Breast epithelium (tissue), 4 donors: Measurements from ENCODE around the gene SPHK2. TPM values are rescaled to one million over a fixed set of nuclear protein-coding genes. Genes with fewer than 3 reads are reported as not detected.

Source experiments
- DNase-seq, 2 donors: peaks; one replicate each; pipeline ENCODE4 v3.0.0-alpha.2; 2019; ENCODE audit warnings: low spot score in 2 of 2
- H3K27ac ChIP-seq, 2 donors: fragments of 200-600 bp; sonication (generic) in 1 of 2; one replicate each; pipeline ENCODE4 v1.5.1; 2016 to 2019; ENCODE audit warnings: mild to moderate bottlenecking in 1 of 2
- H3K27me3 ChIP-seq, 2 donors: fragments of 200-600 bp; sonication (generic) in 1 of 2; one replicate each; pipeline versions ENCODE4 v1.5.1 to v1.6.0; 2017 to 2019; ENCODE audit warnings: control low read depth in 1 of 2, mild to moderate bottlenecking in 1 of 2
- H3K36me3 ChIP-seq: fragments of 200-600 bp; one replicate; pipeline ENCODE4 v1.5.1; 2019
- H3K4me1 ChIP-seq, 2 donors: fragments of 200-600 bp; sonication (generic); one replicate each; pipeline ENCODE4 v1.5.1; 2016 to 2019; ENCODE audit warnings: control low read depth in 1 of 2
- H3K4me3 ChIP-seq, 3 donors: fragments of 200-600 bp; sonication (generic); 1 replicate in 2 of 3; 2 replicates in 1 of 3; pipeline ENCODE4 v1.5.1; 2016 to 2019; ENCODE audit warnings: mild to moderate bottlenecking in 3 of 3, moderate library complexity in 2 of 3
- H3K9me3 ChIP-seq, 2 donors: fragments of 200-600 bp; sonication (generic) in 1 of 2; one replicate each; pipeline ENCODE4 v1.5.1; 2016 to 2019; ENCODE audit warnings: control low read depth in 1 of 2
- POLR2A ChIP-seq: fragments of 450-650 bp; IDR thresholded peaks from one replicate; pipeline ENCODE4 v1.6.1; 2016; ENCODE audit warnings: antibody characterized with exemption, mild to moderate bottlenecking, moderate library complexity
- POLR2AphosphoS5 ChIP-seq, 3 donors: sonication (generic); formaldehyde crosslinking; IDR thresholded peaks; one replicate each; pipeline ENCODE4 v1.6.1; 2017; ENCODE audit warnings: antibody characterized with exemption in 3 of 3
- intact Hi-C: fragments of 100-400 bp; cut with DNase I; formaldehyde crosslinking; loops from one replicate; pipeline ENCODE4 v1.15.1; 2023; ENCODE audit warnings: low total_unique reads
- total RNA-seq, 3 donors: library from RNA; depleted of rRNA; stranded (reverse); fragments of >200 nt; gene quantifications; one replicate each; pipeline ENCODE4 v1.1.0, GENCODE V29; 2016
- TF ChIP-seq, protein P1 (sequence below), 3 donors: fragments of 450-650 bp; IDR thresholded peaks; one replicate each; pipeline ENCODE4 v1.5.1; 2016 to 2017; ENCODE audit warnings: antibody characterized with exemption in 3 of 3, mild to moderate bottlenecking in 3 of 3, moderate library complexity in 3 of 3

SPHK2 gene
- total RNA-seq, 3 donors from 2014 or later, result 7.4 to 10.8 (median 10.5) TPM

DNA sequence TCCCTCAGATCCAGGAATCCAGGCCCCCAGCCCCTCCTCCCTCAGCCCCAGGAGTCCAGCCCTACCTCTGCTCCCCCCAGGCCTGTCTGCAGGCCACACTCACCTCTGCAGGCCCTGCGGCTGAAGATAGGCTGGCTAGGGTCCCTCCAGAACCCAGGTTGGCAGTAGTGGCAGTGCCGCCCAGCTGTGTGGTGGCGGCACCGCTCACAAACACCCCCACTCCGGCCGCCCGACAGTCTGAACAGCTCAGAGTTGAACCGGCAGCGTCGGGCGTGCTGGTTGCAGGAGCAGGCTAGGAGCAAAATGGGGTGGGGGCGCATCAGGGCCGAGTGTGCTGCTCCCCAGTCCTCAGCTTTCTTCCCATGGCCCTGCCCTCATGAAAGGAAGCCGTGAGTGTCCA is 45.2 kb downstream of the SPHK2 start:
- Histone ChIP-seq H3K4me3 (no peak overlapping the region), H3K36me3 (no peaks in the 10 kb centered on the region), H3K4me1 (no peaks in the 10 kb centered on the region), H3K9me3 (no peaks in the 10 kb centered on the region), H3K27me3 (no peaks in the 10 kb centered on the region), H3K27ac (no peak overlapping the region)
- intact Hi-C loops, result no loop called here
- DNase-seq, result no peak
- TF ChIP-seq POLR2A, result no peak
- TF ChIP-seq, protein P1, sequence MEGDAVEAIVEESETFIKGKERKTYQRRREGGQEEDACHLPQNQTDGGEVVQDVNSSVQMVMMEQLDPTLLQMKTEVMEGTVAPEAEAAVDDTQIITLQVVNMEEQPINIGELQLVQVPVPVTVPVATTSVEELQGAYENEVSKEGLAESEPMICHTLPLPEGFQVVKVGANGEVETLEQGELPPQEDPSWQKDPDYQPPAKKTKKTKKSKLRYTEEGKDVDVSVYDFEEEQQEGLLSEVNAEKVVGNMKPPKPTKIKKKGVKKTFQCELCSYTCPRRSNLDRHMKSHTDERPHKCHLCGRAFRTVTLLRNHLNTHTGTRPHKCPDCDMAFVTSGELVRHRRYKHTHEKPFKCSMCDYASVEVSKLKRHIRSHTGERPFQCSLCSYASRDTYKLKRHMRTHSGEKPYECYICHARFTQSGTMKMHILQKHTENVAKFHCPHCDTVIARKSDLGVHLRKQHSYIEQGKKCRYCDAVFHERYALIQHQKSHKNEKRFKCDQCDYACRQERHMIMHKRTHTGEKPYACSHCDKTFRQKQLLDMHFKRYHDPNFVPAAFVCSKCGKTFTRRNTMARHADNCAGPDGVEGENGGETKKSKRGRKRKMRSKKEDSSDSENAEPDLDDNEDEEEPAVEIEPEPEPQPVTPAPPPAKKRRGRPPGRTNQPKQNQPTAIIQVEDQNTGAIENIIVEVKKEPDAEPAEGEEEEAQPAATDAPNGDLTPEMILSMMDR (IDR thresholded peaks at IDR 0.05), result no peak
- no peak for TF ChIP-seq POLR2AphosphoS5 (IDR thresholded peaks at IDR 0.05)

DNA sequence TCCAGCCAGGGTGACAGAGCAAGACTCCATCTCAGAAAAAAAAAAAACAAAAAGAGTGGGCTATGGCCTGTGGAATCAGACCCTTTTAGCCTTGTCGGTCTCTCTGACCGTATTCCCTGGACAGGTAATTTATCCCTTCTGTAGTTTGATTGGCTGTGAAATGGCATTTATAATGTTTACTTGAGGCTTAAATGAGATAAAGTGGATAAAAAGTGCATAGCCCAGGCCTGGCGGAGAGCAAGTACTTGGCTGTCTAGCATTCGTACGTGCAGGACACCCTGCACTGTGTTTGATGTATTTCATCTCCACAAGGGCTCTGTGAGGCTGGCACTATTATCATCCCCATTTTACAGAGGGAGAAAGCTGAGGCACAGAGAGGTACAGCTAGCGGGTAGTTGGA is 46.5 kb downstream of the SPHK2 start:
- H3K36me3 ChIP-seq, result no peaks in the 10 kb centered on the region
- TF ChIP-seq POLR2AphosphoS5 (IDR thresholded peaks at IDR 0.05) (no peak), POLR2A (no peak)
- TF ChIP-seq, protein P1 (IDR thresholded peaks at IDR 0.05), result no peak
- H3K27ac ChIP-seq, result no peak overlapping the region
- H3K4me3 ChIP-seq, result no peak overlapping the region
- H3K27me3 ChIP-seq, result no peaks in the 10 kb centered on the region
- H3K9me3 ChIP-seq, result no peaks in the 10 kb centered on the region
- H3K4me1 ChIP-seq, result no peaks in the 10 kb centered on the region
- no peak for DNase-seq
- intact Hi-C loops, result no loop called here

DNA sequence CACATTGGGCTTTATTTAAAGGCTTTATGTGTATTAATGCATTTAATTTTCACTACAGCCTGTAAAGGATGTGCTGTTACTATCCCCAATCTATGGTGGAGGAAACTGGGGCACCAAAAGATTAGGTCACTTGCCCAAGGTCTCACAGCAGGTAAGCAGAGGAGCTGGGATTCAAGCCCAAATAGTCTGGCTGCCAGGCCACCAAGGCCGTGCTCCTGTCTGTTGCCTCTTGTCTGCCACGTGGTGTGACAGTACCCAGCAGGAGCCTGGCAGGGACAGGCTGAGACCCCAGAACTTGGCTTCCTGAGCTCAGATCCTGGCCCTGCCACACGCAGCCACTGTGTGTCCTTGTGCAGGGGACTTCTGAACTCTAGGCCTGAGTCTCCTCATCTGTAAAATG is 49.0 kb downstream of the SPHK2 start:
- Histone ChIP-seq H3K9me3 (no peaks in the 10 kb centered on the region), H3K4me3 (no peak overlapping the region), H3K27me3 (no peaks in the 10 kb centered on the region), H3K36me3 (no peaks in the 10 kb centered on the region), H3K4me1 (no peaks in the 10 kb centered on the region), H3K27ac (no peak overlapping the region)
- no peak for DNase-seq
- intact Hi-C loops, result no loop called here
- TF ChIP-seq POLR2A, result no peak
- TF ChIP-seq, protein P1 (IDR thresholded peaks at IDR 0.05), result no peak
- no peak for TF ChIP-seq POLR2AphosphoS5 (IDR thresholded peaks at IDR 0.05)

DNA sequence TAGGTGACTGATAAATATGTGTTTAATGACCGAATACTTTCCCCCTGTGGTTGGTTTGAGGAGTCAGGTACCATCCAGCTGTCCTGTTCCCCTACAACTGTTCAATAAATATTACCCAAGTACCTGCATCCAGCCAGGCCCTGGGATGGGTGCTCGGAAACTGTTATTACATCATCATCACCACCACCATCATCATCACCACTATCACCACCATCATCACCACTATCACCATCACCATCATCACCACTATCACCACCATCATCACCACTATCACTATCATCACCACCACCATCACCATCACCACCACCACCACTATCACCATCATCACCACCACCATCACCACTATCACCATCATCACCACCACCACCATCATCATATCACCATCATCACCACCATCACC is 49.5 kb downstream of the SPHK2 start:
- no peak for DNase-seq
- intact Hi-C loops, result no loop called here
- no peak overlapping the region for H3K27ac ChIP-seq
- no peaks in the 10 kb centered on the region for H3K9me3 ChIP-seq
- TF ChIP-seq POLR2AphosphoS5 (IDR thresholded peaks at IDR 0.05) (no peak), POLR2A (no peak)
- TF ChIP-seq, protein P1 (IDR thresholded peaks at IDR 0.05), result no peak
- H3K27me3 ChIP-seq, result no peaks in the 10 kb centered on the region
- H3K36me3 ChIP-seq, result no peaks in the 10 kb centered on the region
- no peaks in the 10 kb centered on the region for H3K4me1 ChIP-seq
- H3K4me3 ChIP-seq, result no peak overlapping the region

DNA sequence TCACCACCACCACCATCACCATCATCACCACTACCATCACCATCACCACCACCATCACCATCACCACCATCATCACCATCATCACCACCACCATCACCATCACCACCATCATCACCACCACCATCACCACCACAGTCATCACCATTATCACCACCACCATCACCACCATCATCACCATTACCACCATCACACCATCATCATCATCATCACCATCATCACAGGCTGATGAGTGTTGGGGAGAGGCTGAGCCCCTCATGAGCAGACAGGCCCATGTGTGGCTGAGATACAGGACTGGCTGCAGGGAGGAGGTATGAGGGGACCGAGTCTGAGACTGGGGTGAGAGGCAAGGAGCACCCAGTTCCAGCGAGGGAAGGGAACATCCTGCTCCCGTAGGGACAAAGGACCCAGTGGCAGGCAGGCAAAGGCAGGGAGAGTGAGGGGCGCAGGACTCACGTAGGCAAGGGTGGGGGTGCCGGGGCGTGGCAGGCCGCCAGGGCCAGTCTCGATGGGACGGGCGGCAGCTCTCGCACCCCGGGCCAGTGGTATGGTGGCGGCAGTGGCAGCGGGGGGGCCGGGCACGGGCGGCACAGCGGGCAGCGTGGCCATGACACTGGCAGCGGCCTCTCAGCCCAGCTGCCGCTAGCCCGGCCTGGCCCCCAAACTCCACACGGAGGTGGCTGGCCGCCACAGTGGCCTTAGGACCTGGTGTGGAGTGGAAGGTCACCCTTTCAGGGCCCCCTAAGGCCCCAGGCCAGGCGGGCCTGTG is 50.8 kb downstream of the SPHK2 start:
- H3K4me3 ChIP-seq, result no peak overlapping the region
- DNase-seq, result no peak
- H3K4me1 ChIP-seq, result peaks cover 0 to under 1% of the 10 kb centered on the region in 2 donors
- H3K9me3 ChIP-seq, result no peaks in the 10 kb centered on the region
- intact Hi-C loops, result no loop called here
- no peaks in the 10 kb centered on the region for H3K27me3 ChIP-seq
- TF ChIP-seq, protein P1 (IDR thresholded peaks at IDR 0.05), result no peak
- TF ChIP-seq POLR2A, result no peak
- no peak for TF ChIP-seq POLR2AphosphoS5 (IDR thresholded peaks at IDR 0.05)
- no peaks in the 10 kb centered on the region for H3K36me3 ChIP-seq
- H3K27ac ChIP-seq, result no peak overlapping the region
